Panc1 (cell line): ENCODE results near the gene ZNF688. TPM values are rescaled to one million over a fixed set of nuclear protein-coding genes. Genes with fewer than 3 reads are reported as not detected.

Experiments
- ATAC-seq: fragments of 200-7000 bp; cut with Tn5 transposase; 2 replicates; pipeline ENCODE4 v1.9.1; 2020; ENCODE audit warnings: mild to moderate bottlenecking, moderate library complexity
- BruUV-seq: library from RNA; stranded (reverse); fragments of 400-500 nt; replicated peaks from 2 replicates; lab custom pipeline; 2021; lab: Mats Ljungman, UMichigan
- CTCF ChIA-PET: fragments of 300-600 bp; sonication (Branson Sonifier 250); formaldehyde crosslinking; loops from one replicate; lab custom pipeline; 2022; ENCODE audit warnings: antibody characterized with exemption; lab: Charles Lee
- POLR2A ChIA-PET: fragments of 300-600 bp; sonication (Branson Sonifier 250); formaldehyde crosslinking; loops from one replicate; lab custom pipeline; 2022; ENCODE audit warnings: antibody characterized with exemption; lab: Charles Lee
- DNase-seq: peaks from one replicate; pipeline ENCODE4 v3.0.0-alpha.2; 2010; ENCODE audit warnings: low read depth, low spot score
- H3K27ac ChIP-seq: 2 replicates; pipeline ENCODE4 v1.5.1; 2011; ENCODE audit warnings: mild to moderate bottlenecking, low read length, inconsistent platforms
- H3K27me3 ChIP-seq: fragments of 200-500 bp; sonication (Bioruptor generic); 2 replicates; pipeline ENCODE4 v1.6.0; 2014; ENCODE audit warnings: low read length, inconsistent platforms; ENCODE audit not compliant: control insufficient read depth, insufficient read depth
- H3K36me3 ChIP-seq: fragments of 200-500 bp; sonication (Bioruptor generic); 2 replicates; pipeline ENCODE4 v1.5.1; 2014; ENCODE audit warnings: inconsistent platforms, mild to moderate bottlenecking, low read length, moderate library complexity; ENCODE audit not compliant: control insufficient read depth, insufficient read depth
- H3K4me1 ChIP-seq: 2 replicates; pipeline ENCODE4 v1.5.1; 2011; ENCODE audit warnings: inconsistent platforms, mild to moderate bottlenecking, low read length, moderate library complexity; ENCODE audit not compliant: control insufficient read depth, insufficient read depth
- H3K4me3 ChIP-seq, 2 experiments: 2 replicates each; pipeline ENCODE4 v1.5.1; 2011 to 2012; ENCODE audit warnings: low read depth in 2 of 2, low read length in 2 of 2, mild to moderate bottlenecking in 2 of 2, inconsistent platforms in 1 of 2, moderate library complexity in 1 of 2
- H3K9me3 ChIP-seq: fragments of 200-500 bp; sonication (Bioruptor generic); 2 replicates; pipeline ENCODE4 v1.5.1; 2014; ENCODE audit warnings: low read depth, mild to moderate bottlenecking, inconsistent platforms, low read length, moderate library complexity; ENCODE audit not compliant: control insufficient read depth, insufficient read depth
- POLR2AphosphoS5 ChIP-seq: IDR thresholded peaks from 2 replicates; pipeline ENCODE4 v1.6.1; 2012; ENCODE audit warnings: mild to moderate bottlenecking, low read depth, low read length, moderate library complexity
- SIN3A ChIP-seq: IDR thresholded peaks from 2 replicates; pipeline ENCODE4 v1.6.1; 2012; ENCODE audit warnings: low read depth, mild to moderate bottlenecking, low read length, moderate library complexity, borderline replicate concordance; ENCODE audit not compliant: insufficient read depth
- TCF7L2 ChIP-seq: IDR thresholded peaks from 2 replicates; pipeline ENCODE4 v1.6.1; 2011; ENCODE audit warnings: mild to moderate bottlenecking, low read depth, low read length, inconsistent platforms
- in situ Hi-C: cut with HindIII; loops from 2 replicates; pipeline ENCODE4 v1.10.0; 2016; ENCODE audit warnings: low sequenced_read_pairs, low pct_unique_long_range_greater_than_20kb
- intact Hi-C: fragments of 100-400 bp; cut with micrococcal nuclease; formaldehyde crosslinking; loops from one replicate; pipeline ENCODE4 v1.10.0; 2022; ENCODE audit not compliant: unreplicated experiment
- total RNA-seq: library from RNA; stranded (reverse); gene quantifications from one replicate; pipeline ENCODE4 v1.2.1, GENCODE V29; 2021; ENCODE audit not compliant: unreplicated experiment
- TF ChIP-seq, protein P1 (sequence below): fragments of 450-650 bp; IDR thresholded peaks from 2 replicates; pipeline ENCODE4 v1.5.1; 2017; ENCODE audit warnings: mild to moderate bottlenecking
- TF ChIP-seq, protein P2 (sequence below), 2 experiments: IDR thresholded peaks; 2 replicates each; pipeline ENCODE4 v1.6.1; 2011 to 2012; ENCODE audit warnings: low read depth in 2 of 2, control low read depth in 1 of 2, low read length in 1 of 2, mild to moderate bottlenecking in 1 of 2, moderate library complexity in 1 of 2; ENCODE audit not compliant: insufficient read depth in 1 of 2

The ZNF688 gene
- total RNA-seq, 1 experiment from 2014 or later: 7.7 TPM

- Histone ChIP-seq H3K9me3 (no peaks in the 10 kb centered on the region), H3K27ac (no peak overlapping the region), H3K36me3 (no peaks in the 10 kb centered on the region), H3K27me3 (no peaks in the 10 kb centered on the region), H3K4me3 (no peak overlapping the region), H3K4me1 (peaks cover 5% of the 10 kb centered on the region; the same call in 1 of the 2 replicates)
- ChIA-PET POLR2A (interaction anchor here (0.6 kb wide), 1 partner anchor 32 kb away, joined by 3 read pairs; no protein-coding TSS in a partner anchor), CTCF (interaction anchor here (0.6 kb wide), 1 partner anchor 57 kb away, joined by 3 read pairs; the partner anchor contains the start of gene ZNF689)
- intact Hi-C loops (no loop called here), in situ Hi-C loops (no loop called here)
- ATAC-seq (no peak), DNase-seq (no peak)
- TF ChIP-seq, protein P1, sequence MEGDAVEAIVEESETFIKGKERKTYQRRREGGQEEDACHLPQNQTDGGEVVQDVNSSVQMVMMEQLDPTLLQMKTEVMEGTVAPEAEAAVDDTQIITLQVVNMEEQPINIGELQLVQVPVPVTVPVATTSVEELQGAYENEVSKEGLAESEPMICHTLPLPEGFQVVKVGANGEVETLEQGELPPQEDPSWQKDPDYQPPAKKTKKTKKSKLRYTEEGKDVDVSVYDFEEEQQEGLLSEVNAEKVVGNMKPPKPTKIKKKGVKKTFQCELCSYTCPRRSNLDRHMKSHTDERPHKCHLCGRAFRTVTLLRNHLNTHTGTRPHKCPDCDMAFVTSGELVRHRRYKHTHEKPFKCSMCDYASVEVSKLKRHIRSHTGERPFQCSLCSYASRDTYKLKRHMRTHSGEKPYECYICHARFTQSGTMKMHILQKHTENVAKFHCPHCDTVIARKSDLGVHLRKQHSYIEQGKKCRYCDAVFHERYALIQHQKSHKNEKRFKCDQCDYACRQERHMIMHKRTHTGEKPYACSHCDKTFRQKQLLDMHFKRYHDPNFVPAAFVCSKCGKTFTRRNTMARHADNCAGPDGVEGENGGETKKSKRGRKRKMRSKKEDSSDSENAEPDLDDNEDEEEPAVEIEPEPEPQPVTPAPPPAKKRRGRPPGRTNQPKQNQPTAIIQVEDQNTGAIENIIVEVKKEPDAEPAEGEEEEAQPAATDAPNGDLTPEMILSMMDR: no peak
- TF ChIP-seq, protein P2, sequence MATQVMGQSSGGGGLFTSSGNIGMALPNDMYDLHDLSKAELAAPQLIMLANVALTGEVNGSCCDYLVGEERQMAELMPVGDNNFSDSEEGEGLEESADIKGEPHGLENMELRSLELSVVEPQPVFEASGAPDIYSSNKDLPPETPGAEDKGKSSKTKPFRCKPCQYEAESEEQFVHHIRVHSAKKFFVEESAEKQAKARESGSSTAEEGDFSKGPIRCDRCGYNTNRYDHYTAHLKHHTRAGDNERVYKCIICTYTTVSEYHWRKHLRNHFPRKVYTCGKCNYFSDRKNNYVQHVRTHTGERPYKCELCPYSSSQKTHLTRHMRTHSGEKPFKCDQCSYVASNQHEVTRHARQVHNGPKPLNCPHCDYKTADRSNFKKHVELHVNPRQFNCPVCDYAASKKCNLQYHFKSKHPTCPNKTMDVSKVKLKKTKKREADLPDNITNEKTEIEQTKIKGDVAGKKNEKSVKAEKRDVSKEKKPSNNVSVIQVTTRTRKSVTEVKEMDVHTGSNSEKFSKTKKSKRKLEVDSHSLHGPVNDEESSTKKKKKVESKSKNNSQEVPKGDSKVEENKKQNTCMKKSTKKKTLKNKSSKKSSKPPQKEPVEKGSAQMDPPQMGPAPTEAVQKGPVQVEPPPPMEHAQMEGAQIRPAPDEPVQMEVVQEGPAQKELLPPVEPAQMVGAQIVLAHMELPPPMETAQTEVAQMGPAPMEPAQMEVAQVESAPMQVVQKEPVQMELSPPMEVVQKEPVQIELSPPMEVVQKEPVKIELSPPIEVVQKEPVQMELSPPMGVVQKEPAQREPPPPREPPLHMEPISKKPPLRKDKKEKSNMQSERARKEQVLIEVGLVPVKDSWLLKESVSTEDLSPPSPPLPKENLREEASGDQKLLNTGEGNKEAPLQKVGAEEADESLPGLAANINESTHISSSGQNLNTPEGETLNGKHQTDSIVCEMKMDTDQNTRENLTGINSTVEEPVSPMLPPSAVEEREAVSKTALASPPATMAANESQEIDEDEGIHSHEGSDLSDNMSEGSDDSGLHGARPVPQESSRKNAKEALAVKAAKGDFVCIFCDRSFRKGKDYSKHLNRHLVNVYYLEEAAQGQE (IDR thresholded peaks at IDR 0.05; ENCODE audit: insufficient read depth in 1 of 2, low read depth in 2 of 2, low read length in 1 of 2): no peak
- TF ChIP-seq SIN3A (no peak), POLR2AphosphoS5 (no peak), TCF7L2 (no peak)
- no TSS peak for BruUV-seq
These were observed 18.1 kb downstream of the ZNF688 start for GRCh38 chr16:30553393-30553899.

GRCh38 chr16:30552956-30553355 lies 18.6 kb downstream of the ZNF688 start:
- CTCF ChIA-PET: no interaction called here
- H3K27ac ChIP-seq: no peak overlapping the region
- no TSS peak for BruUV-seq
- DNase-seq (no peak), ATAC-seq (no peak)
- H3K9me3 ChIP-seq: no peaks in the 10 kb centered on the region
- no peak overlapping the region for H3K4me3 ChIP-seq
- H3K27me3 ChIP-seq: no peaks in the 10 kb centered on the region
- intact Hi-C loops (no loop called here), in situ Hi-C loops (no loop called here)
- H3K36me3 ChIP-seq: no peaks in the 10 kb centered on the region
- TF ChIP-seq POLR2AphosphoS5: no peak
- TF ChIP-seq, protein P2 (IDR thresholded peaks at IDR 0.05; ENCODE audit: insufficient read depth in 1 of 2, low read depth in 2 of 2, low read length in 1 of 2): no peak
- TF ChIP-seq TCF7L2: no peak
- TF ChIP-seq, protein P1: no peak
- no peak for TF ChIP-seq SIN3A
- peaks cover 5% of the 10 kb centered on the region; the same call in 1 of the 2 replicates for H3K4me1 ChIP-seq
- POLR2A ChIA-PET: no interaction called here
